Osteoblast (primary cell): ENCODE data around the gene TNNI3K. TPM values are rescaled to one million over a fixed set of nuclear protein-coding genes. Genes with fewer than 3 reads are reported as not detected.

Experiments used
- DNase-seq: peaks from one replicate; pipeline ENCODE4 v3.0.0; 2011; ENCODE audit warnings: low spot score, mixed read lengths; ENCODE audit not compliant: insufficient read length; ENCODE audit errors: missing footprints
- H2AFZ ChIP-seq: 2 replicates; pipeline ENCODE4 v1.6.0; 2011; ENCODE audit warnings: mild to moderate bottlenecking, low read length
- H3K27ac ChIP-seq: 2 replicates; pipeline ENCODE4 v1.5.1; 2011; ENCODE audit warnings: mild to moderate bottlenecking, low read depth, low read length, moderate library complexity
- H3K27me3 ChIP-seq: 2 replicates; pipeline ENCODE4 v1.6.0; 2012; ENCODE audit warnings: mild to moderate bottlenecking, control low read depth, inconsistent platforms, low read length, moderate library complexity; ENCODE audit not compliant: insufficient read depth
- H3K36me3 ChIP-seq: 2 replicates; pipeline ENCODE4 v1.5.1; 2011; ENCODE audit warnings: mild to moderate bottlenecking, low read length, control low read depth, moderate library complexity; ENCODE audit not compliant: insufficient read depth
- H3K4me1 ChIP-seq: 2 replicates; pipeline ENCODE4 v1.5.1; 2011; ENCODE audit warnings: mild to moderate bottlenecking, low read length, control low read depth, moderate library complexity; ENCODE audit not compliant: insufficient read depth
- H3K4me2 ChIP-seq: 2 replicates; pipeline ENCODE4 v1.6.0; 2011; ENCODE audit warnings: mild to moderate bottlenecking, low read length; ENCODE audit not compliant: insufficient read depth
- H3K4me3 ChIP-seq: fragments of 200-600 bp; sonication (generic); 3 replicates; pipeline ENCODE4 v1.5.1; 2012; ENCODE audit warnings: mild to moderate bottlenecking, low read length, inconsistent platforms; ENCODE audit not compliant: insufficient read depth
- H3K79me2 ChIP-seq: 2 replicates; pipeline ENCODE4 v1.6.0; 2012; ENCODE audit warnings: mild to moderate bottlenecking, low read length, control low read depth, inconsistent platforms; ENCODE audit not compliant: insufficient read depth
- H3K9me3 ChIP-seq: 2 replicates; pipeline ENCODE4 v1.5.1; 2011; ENCODE audit warnings: low read depth, low read length, control low read depth
- H4K20me1 ChIP-seq: 2 replicates; pipeline ENCODE4 v1.6.0; 2012; ENCODE audit warnings: mild to moderate bottlenecking, low read length, control low read depth; ENCODE audit not compliant: insufficient read depth
- CTCF ChIP-seq: IDR thresholded peaks from 2 replicates; pipeline ENCODE4 v1.5.1; 2011; ENCODE audit warnings: mild to moderate bottlenecking, low read depth, low read length, moderate library complexity; ENCODE audit errors: extremely low read depth
- total RNA-seq: library from RNA; depleted of rRNA; stranded (reverse); fragments of >200 nt; gene quantifications from 2 replicates; pipeline ENCODE4 v1.2.3, GENCODE V29; 2012

The TNNI3K gene
- total RNA-seq, 1 donor: 0.72 TPM

DNA sequence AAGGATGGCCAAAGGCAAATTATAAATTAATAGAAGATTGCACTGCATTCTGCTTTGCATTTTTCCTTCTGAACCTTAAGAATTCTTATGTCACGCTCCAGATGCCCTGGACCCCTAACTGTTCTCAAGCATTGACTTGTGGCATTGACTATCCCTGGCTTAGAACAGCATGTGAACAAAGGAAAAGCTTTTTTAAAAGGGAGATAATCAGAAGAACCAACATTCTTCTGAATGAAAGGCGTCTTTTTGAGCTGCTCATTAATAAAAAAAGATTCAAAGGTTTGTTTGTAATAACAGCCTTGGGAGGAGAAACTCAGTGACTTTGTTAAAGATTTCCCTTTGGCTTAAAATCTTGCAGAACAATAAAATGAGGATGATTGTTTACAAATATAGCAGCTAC, 105.5 kb downstream of the TNNI3K start:
- no peak overlapping the region for H3K4me3 ChIP-seq
- no peak overlapping the region for H2AFZ ChIP-seq
- H4K20me1 ChIP-seq: no peaks in the 10 kb centered on the region
- H3K27me3 ChIP-seq: no peaks in the 10 kb centered on the region
- DNase-seq: no peak
- H3K4me2 ChIP-seq: no peak overlapping the region
- no peak overlapping the region for H3K27ac ChIP-seq
- H3K9me3 ChIP-seq: no peaks in the 10 kb centered on the region
- H3K4me1 ChIP-seq: no peaks in the 10 kb centered on the region
- no peaks in the 10 kb centered on the region for H3K36me3 ChIP-seq
- H3K79me2 ChIP-seq: no peaks in the 10 kb centered on the region
- TF ChIP-seq CTCF: no peak

DNA sequence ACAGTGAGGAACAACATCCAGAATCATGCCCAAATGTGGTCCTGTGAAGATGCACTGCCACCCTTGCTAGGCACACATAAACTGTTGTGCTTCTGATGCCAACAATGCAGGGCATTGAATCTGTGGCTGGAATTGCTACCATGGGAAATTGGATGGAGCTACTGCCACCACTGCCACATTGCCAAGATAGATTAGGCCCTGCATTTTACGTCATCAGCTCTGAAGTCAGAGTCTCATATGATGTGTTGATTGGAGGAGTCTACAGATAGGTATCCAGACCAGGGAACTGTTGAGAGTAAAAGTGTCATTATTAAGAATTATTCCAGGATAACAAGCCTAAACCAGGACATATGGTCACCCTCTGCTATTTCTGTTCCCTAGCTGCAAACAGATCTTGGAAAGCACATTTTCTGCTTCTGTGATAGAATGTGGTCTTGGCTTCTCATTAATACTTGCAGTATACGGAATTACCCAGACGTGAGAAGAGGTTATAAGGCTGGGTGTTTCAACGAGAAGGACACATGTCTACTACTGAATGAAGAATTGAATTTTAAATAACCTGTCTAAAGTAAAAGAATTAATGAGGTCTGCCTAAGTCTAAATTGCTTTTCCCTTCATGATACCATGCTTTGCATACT, 106.6 kb downstream of the TNNI3K start:
- Histone ChIP-seq H3K79me2 (no peaks in the 10 kb centered on the region), H3K27me3 (no peaks in the 10 kb centered on the region), H3K27ac (no peak overlapping the region), H3K36me3 (no peaks in the 10 kb centered on the region), H3K4me1 (no peaks in the 10 kb centered on the region), H4K20me1 (no peaks in the 10 kb centered on the region), H2AFZ (no peak overlapping the region), H3K4me3 (no peak overlapping the region), H3K4me2 (no peak overlapping the region), H3K9me3 (no peaks in the 10 kb centered on the region)
- no peak for TF ChIP-seq CTCF
- DNase-seq: no peak

DNA sequence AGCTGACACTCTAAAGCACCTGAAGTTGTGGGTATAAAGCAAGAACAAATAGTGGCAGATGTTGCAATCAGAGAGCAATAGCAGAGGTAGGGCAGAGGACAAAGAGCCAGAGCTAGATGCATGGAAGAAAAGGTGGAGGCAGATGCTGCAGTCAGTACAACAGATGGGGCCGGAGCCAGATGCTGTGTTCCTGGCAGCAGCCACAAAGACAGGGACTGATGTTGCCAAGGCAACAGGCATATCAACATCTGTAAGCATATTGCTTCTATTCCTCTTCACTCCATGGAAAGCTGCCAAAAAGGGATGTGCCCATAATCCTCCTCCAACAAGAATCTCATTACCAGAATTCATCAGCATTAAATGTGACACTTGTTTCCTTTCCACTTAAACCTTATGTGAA, 108.0 kb downstream of the TNNI3K start:
- no peak overlapping the region for H3K4me2 ChIP-seq
- H2AFZ ChIP-seq: no peak overlapping the region
- no peaks in the 10 kb centered on the region for H3K9me3 ChIP-seq
- TF ChIP-seq CTCF: no peak
- H4K20me1 ChIP-seq: no peaks in the 10 kb centered on the region
- no peak overlapping the region for H3K27ac ChIP-seq
- no peaks in the 10 kb centered on the region for H3K4me1 ChIP-seq
- no peak overlapping the region for H3K4me3 ChIP-seq
- no peaks in the 10 kb centered on the region for H3K36me3 ChIP-seq
- H3K79me2 ChIP-seq: no peaks in the 10 kb centered on the region
- no peaks in the 10 kb centered on the region for H3K27me3 ChIP-seq
- no peak for DNase-seq

- TF ChIP-seq CTCF: no peak
- Histone ChIP-seq H3K4me2 (no peak overlapping the region), H3K36me3 (no peaks in the 10 kb centered on the region), H3K4me1 (no peaks in the 10 kb centered on the region), H3K27ac (no peak overlapping the region), H2AFZ (no peak overlapping the region), H3K27me3 (no peaks in the 10 kb centered on the region), H3K9me3 (no peaks in the 10 kb centered on the region), H4K20me1 (no peaks in the 10 kb centered on the region), H3K4me3 (no peak overlapping the region), H3K79me2 (no peaks in the 10 kb centered on the region)
- no peak for DNase-seq
These were observed 109.2 kb downstream of the TNNI3K start for GRCh38 chr1:74344387-74344786.
